AG04449 (cell line): ENCODE data around the gene GADL1.

Experiments used
- CTCF ChIA-PET: fragments of 350-600 bp; formaldehyde crosslinking; extraction: SDS; loops from one replicate; lab custom pipeline; 2021; ENCODE audit warnings: antibody characterized with exemption; lab: Yijun Ruan, JAX
- POLR2A ChIA-PET: fragments of 400-600, 350-600 bp; formaldehyde crosslinking; extraction: SDS; loops from one replicate; lab custom pipeline; 2020; ENCODE audit warnings: antibody characterized with exemption, inconsistent platforms; lab: Yijun Ruan, JAX
- DNase-seq: peaks from one replicate; pipeline ENCODE4 v3.0.0-alpha.2; 2010; ENCODE audit warnings: low read depth, low spot score
- H3K4me3 ChIP-seq: 2 replicates; pipeline ENCODE4 v1.5.1; 2011; ENCODE audit warnings: low read depth, mild to moderate bottlenecking, control low read depth, low read length
- CTCF ChIP-seq: IDR thresholded peaks from one replicate; pipeline ENCODE4 v1.5.1; 2011; ENCODE audit warnings: mild to moderate bottlenecking, moderate library complexity, low read length, control low read depth, inconsistent platforms; ENCODE audit not compliant: insufficient read depth; ENCODE audit errors: missing control alignments

GADL1 gene

DNA sequence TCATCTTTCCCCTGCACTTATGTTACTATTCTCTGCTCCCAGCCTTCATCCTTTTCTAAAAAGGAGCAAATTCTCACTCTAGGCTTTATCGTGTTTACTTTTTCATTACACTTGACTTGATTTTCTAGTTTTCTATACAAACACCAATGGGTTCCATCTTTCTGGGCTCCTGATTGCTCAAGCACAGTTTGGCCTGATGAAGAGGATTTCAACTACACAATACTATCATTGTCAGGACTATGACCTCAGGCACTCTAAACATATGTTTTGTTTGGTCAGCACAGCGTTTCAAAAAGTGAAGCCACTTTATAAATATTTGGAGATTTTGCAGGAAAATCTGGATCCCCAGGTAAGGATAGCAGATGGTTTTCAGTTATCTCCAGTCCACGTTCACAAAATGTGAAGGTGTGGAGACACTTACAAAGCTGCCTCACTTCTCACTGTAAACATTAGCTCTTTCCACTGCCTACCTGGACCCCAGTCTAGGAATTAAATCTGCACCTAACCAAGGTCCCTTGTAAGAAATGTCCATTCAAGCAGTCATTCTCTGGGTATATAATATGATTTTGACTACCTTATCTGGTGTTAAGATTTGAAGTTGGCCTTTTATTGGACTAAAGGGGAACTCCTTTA lies 201.8 kb downstream of the GADL1 start:
- POLR2A ChIA-PET, result interaction anchor here (1.4 kb wide), 1 partner anchor 579 kb away, joined by 5 read pairs; no protein-coding TSS in a partner anchor
- DNase-seq, result no peak

DNA sequence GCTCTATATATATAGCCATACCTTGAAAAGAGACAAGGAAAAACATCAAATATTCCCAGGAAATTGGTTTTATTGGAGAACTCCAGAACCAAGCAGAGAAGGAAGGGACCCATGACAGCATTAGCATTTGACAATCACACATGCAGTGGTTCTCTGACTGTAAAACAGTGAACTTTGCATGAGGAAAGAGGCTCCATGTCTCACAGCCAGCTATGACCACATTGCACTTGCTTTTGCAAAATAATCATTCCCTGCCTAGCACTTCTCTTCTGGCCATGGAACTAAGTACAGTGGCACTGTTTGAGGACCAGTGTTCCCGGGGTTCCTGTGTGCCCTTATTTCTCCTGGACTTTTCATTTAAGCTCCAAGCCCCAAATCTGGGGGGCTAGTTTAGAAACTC lies 202.5 kb downstream of the GADL1 start:
- CTCF ChIA-PET, result interaction anchor here (0.9 to 6.6 kb wide), 9 partner anchors 10 to 650 kb away, joined by 3 to 79 read pairs (median 8); partner anchors contain the start of gene TGFBR2
- TF ChIP-seq CTCF, result no peak

More for the DNA sequence above, 201.8 kb downstream of the GADL1 start:
- CTCF ChIA-PET, result interaction anchor here (0.6 to 6.6 kb wide), 51 partner anchors 10 to 690 kb away, joined by 3 to 79 read pairs (median 4); no protein-coding TSS in a partner anchor
- H3K4me3 ChIP-seq, result no peak overlapping the region
- no peak for TF ChIP-seq CTCF

GRCh38 chr3:30691249-30691880 lies 203.1 kb downstream of the GADL1 start:
- no peak for TF ChIP-seq CTCF
- no peak for DNase-seq
- H3K4me3 ChIP-seq, result no peak overlapping the region
- CTCF ChIA-PET, result interaction anchor here (0.9 to 6.6 kb wide), 7 partner anchors 85 to 649 kb away, joined by 3 to 79 read pairs (median 8); partner anchors contain the start of gene TGFBR2
- POLR2A ChIA-PET, result interaction anchor here (1.4 kb wide), 1 partner anchor 578 kb away, joined by 5 read pairs; no protein-coding TSS in a partner anchor

More for the DNA sequence above, 202.5 kb downstream of the GADL1 start:
- no peak for DNase-seq
- no peak overlapping the region for H3K4me3 ChIP-seq
- POLR2A ChIA-PET, result interaction anchor here (1.4 kb wide), 1 partner anchor 578 kb away, joined by 5 read pairs; no protein-coding TSS in a partner anchor

GRCh38 chr3:30690199-30690598 lies 204.3 kb downstream of the GADL1 start:
- no peak for DNase-seq
- no peak for TF ChIP-seq CTCF
- ChIA-PET POLR2A (no interaction called here), CTCF (interaction anchor here (1.7 kb wide), 1 partner anchor 9 kb away, joined by 3 read pairs; no protein-coding TSS in a partner anchor)
- no peak overlapping the region for H3K4me3 ChIP-seq

- CTCF ChIA-PET, result interaction anchor here (1.6 to 2.2 kb wide), 3 partner anchors 8 to 647 kb away, joined by 3 to 11 read pairs (median 10); no protein-coding TSS in a partner anchor
- no peak overlapping the region for H3K4me3 ChIP-seq
- TF ChIP-seq CTCF, result no peak
- DNase-seq, result no peak
- POLR2A ChIA-PET, result interaction anchor here (0.9 kb wide), 1 partner anchor 177 kb away, joined by 4 read pairs; no protein-coding TSS in a partner anchor
These were observed 205.5 kb downstream of the GADL1 start for GRCh38 chr3:30688776-30689641.
